ENCODE results near the gene CSMD2. TPM values are rescaled to one million over a fixed set of nuclear protein-coding genes. Genes with fewer than 3 reads are reported as not detected.
A peak's percentile ranks its signal among the peaks of the same experiment; 100 is the strongest.

The CSMD2 gene
- total and polyA plus RNA-seq, 8 donors: 0.20 to 0.81 (median 0.47) TPM

GRCh38 chr1:33988161-33988560 lies 176.9 kb downstream of the CSMD2 start:
- DNase-seq (no peak), ATAC-seq (no peak)
- H3K9me3 ChIP-seq: no peaks in the 10 kb centered on the region
- H3K4me3 ChIP-seq: no peak overlapping the region
- H3K4me1 ChIP-seq: no peaks in the 10 kb centered on the region
- no peaks in the 10 kb centered on the region for H3K36me3 ChIP-seq
- H3K27me3 ChIP-seq: peaks cover 0 to 10% of the 10 kb centered on the region in 2 donors
- H3K27ac ChIP-seq: no peak overlapping the region
- intact Hi-C loops (cut with DNase I): no loop called here
- TF ChIP-seq CTCF (IDR thresholded peaks at IDR 0.05): no peak

GRCh38 chr1:33986390-33987095 lies 178.5 kb downstream of the CSMD2 start:
- no peak overlapping the region for H3K27ac ChIP-seq
- H3K36me3 ChIP-seq: no peaks in the 10 kb centered on the region
- ATAC-seq (peak; percentile 79), DNase-seq (no peak)
- H3K9me3 ChIP-seq: no peaks in the 10 kb centered on the region
- peaks cover 0 to 10% of the 10 kb centered on the region in 2 donors for H3K27me3 ChIP-seq
- H3K4me3 ChIP-seq: no peak overlapping the region
- TF ChIP-seq CTCF (IDR thresholded peaks at IDR 0.05): no peak
- intact Hi-C loops (cut with DNase I): no loop called here
- no peaks in the 10 kb centered on the region for H3K4me1 ChIP-seq

- DNase-seq (no peak), ATAC-seq (peak; percentile 42)
- H3K27me3 ChIP-seq: peaks cover 0 to 10% of the 10 kb centered on the region in 2 donors
- intact Hi-C loops (cut with DNase I): no loop called here
- no peak for TF ChIP-seq CTCF (IDR thresholded peaks at IDR 0.05)
- H3K4me3 ChIP-seq: no peak overlapping the region
- H3K36me3 ChIP-seq: no peaks in the 10 kb centered on the region
- no peaks in the 10 kb centered on the region for H3K4me1 ChIP-seq
- H3K27ac ChIP-seq: no peak overlapping the region
- no peaks in the 10 kb centered on the region for H3K9me3 ChIP-seq
These were observed 179.4 kb downstream of the CSMD2 start for GRCh38 chr1:33985656-33986055.

- Histone ChIP-seq H3K27ac (no peak overlapping the region), H3K9me3 (no peaks in the 10 kb centered on the region), H3K36me3 (no peaks in the 10 kb centered on the region), H3K27me3 (peaks cover 0 to 10% of the 10 kb centered on the region in 2 donors), H3K4me1 (no peaks in the 10 kb centered on the region), H3K4me3 (no peak overlapping the region)
- TF ChIP-seq CTCF (IDR thresholded peaks at IDR 0.05): no peak
- DNase-seq (no peak), ATAC-seq (peak; percentile 36)
- intact Hi-C loops (cut with DNase I): no loop called here
These were observed 180.0 kb downstream of the CSMD2 start for GRCh38 chr1:33984906-33985565.

DNA sequence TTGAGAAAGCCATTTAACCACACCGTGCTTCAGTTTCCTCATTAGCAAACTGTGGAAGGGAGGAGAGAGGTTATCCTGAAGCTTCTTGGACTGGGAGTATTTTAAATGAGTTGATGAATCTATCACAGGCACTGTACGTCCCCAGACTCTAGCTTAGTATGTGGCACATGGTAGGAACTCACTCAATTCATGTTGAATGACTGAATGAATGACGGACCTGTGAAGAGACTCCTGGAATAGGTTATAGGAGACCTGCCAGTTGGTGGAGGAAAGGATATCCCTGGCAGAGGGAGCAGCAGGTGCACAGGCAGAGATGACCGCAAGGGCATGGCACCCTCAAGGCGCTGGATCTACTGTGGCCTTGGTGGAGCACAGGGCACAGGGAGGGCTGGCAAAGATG lies 182.6 kb downstream of the CSMD2 start:
- intact Hi-C loops (cut with DNase I): no loop called here
- DNase-seq: no peak
- Histone ChIP-seq H3K4me3 (no peak overlapping the region), H3K9me3 (no peaks in the 10 kb centered on the region), H3K27ac (no peak overlapping the region), H3K4me1 (no peaks in the 10 kb centered on the region), H3K36me3 (no peaks in the 10 kb centered on the region), H3K27me3 (peaks cover 0 to 13% of the 10 kb centered on the region in 2 donors)
- ATAC-seq: no peak
- no peak for TF ChIP-seq CTCF (IDR thresholded peaks at IDR 0.05)
